NB4 (cell line): ENCODE data around the gene UBE2J2.

Experiments
- DNase-seq: peaks from one replicate; pipeline ENCODE4 v3.0.0; 2010; ENCODE audit warnings: low read depth
- H3K4me3 ChIP-seq: one replicate; pipeline ENCODE4 v1.5.1; 2011; ENCODE audit warnings: mild to moderate bottlenecking, low read depth, low read length, moderate library complexity
- MYC ChIP-seq: IDR thresholded peaks from 2 replicates; pipeline ENCODE4 v1.6.1; 2011; ENCODE audit warnings: low read depth, low read length
- POLR2A ChIP-seq: IDR thresholded peaks from 2 replicates; pipeline ENCODE4 v1.6.1; 2011; ENCODE audit warnings: mild to moderate bottlenecking; ENCODE audit not compliant: insufficient read length; ENCODE audit errors: extremely low read depth
- TF ChIP-seq, protein P1 (sequence below): IDR thresholded peaks from 2 replicates; pipeline ENCODE4 v1.6.1; 2011; ENCODE audit warnings: low read depth, low read length
- TF ChIP-seq, protein P2 (sequence below): IDR thresholded peaks from one replicate; pipeline ENCODE4 v1.5.1; 2012; ENCODE audit warnings: low read depth, low read length

UBE2J2 gene

GRCh38 chr1:1282998-1283397 lies 9.3 kb upstream of the UBE2J2 start:
- TF ChIP-seq, protein P1, sequence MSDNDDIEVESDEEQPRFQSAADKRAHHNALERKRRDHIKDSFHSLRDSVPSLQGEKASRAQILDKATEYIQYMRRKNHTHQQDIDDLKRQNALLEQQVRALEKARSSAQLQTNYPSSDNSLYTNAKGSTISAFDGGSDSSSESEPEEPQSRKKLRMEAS = no peak
- TF ChIP-seq MYC (no peak), POLR2A (no peak)
- TF ChIP-seq, protein P2, sequence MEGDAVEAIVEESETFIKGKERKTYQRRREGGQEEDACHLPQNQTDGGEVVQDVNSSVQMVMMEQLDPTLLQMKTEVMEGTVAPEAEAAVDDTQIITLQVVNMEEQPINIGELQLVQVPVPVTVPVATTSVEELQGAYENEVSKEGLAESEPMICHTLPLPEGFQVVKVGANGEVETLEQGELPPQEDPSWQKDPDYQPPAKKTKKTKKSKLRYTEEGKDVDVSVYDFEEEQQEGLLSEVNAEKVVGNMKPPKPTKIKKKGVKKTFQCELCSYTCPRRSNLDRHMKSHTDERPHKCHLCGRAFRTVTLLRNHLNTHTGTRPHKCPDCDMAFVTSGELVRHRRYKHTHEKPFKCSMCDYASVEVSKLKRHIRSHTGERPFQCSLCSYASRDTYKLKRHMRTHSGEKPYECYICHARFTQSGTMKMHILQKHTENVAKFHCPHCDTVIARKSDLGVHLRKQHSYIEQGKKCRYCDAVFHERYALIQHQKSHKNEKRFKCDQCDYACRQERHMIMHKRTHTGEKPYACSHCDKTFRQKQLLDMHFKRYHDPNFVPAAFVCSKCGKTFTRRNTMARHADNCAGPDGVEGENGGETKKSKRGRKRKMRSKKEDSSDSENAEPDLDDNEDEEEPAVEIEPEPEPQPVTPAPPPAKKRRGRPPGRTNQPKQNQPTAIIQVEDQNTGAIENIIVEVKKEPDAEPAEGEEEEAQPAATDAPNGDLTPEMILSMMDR = no peak
- no peak for DNase-seq
- H3K4me3 ChIP-seq = no peak overlapping the region

DNA sequence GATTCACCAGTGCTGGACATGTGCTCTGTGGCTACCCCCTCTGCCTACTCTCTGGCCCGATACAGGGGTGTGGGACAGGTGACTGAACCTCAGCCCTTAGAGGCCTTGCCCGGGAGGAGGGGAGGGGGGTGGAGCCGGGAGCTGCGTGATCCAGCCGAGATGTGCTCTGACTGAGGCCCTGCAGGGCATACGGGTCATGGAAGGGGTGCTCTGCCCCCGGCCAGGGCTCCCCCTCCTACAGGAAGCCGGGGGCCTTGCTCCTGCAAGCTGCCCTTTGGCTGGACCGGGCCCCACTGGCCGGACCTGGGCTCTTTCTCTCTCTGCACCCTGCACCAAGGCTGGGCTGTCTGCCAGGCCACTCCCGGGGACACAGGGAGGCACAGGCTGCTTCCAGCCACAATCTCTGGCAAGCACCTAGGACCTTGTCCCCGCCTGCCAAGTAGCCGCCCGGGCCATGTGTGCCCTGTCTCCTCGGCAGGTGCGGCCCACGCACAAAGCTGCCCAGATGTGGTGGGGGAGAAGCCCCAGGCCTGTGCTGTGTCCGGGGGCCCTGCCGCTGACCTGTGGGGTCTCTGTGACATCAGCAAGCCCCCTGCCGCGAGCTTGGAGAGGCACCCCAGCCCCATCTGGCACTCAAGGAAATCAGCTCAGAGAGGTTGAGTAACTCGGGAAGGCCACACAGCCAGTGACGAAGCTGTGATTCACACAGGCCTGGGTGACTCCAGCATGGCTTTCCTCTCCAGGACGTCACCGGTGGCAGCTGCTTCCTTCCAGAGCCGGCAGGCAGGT lies 8.1 kb upstream of the UBE2J2 start:
- no peak for DNase-seq
- no peak for TF ChIP-seq POLR2A
- H3K4me3 ChIP-seq = no peak overlapping the region

- no peak overlapping the region for H3K4me3 ChIP-seq
- TF ChIP-seq, protein P1 = no peak
- TF ChIP-seq POLR2A (no peak), MYC (no peak)
- TF ChIP-seq, protein P2 = no peak
- no peak for DNase-seq
Measured at GRCh38 chr1:1280782-1281481, 7.3 kb upstream of the UBE2J2 start.

GRCh38 chr1:1279028-1279427 lies 5.4 kb upstream of the UBE2J2 start:
- no peak for TF ChIP-seq POLR2A
- TF ChIP-seq, protein P2 = no peak
- TF ChIP-seq, protein P1 = no peak
- TF ChIP-seq MYC = no peak
- H3K4me3 ChIP-seq = no peak overlapping the region

DNA sequence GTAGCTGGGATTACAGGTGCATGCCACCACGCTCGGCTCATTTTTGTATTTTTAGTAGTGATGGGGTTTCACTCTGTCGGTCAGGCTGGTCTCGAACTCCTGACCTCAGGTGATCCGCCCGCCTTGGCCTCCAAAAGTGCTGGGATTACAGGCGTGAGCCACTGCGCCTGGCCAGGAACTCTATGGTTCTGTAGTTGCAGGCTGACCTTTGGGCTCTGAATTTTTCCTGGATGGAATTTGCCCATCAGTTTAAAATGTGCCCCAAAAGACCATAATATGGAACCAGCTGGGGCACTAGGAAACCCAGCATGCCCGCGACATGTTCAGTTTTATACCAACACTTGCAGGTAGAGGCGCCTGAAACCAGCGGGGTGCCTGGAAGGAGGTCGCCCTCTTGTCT lies 5.0 kb upstream of the UBE2J2 start:
- TF ChIP-seq, protein P1 = no peak
- TF ChIP-seq, protein P2 = no peak
- TF ChIP-seq MYC (no peak), POLR2A (no peak)
- H3K4me3 ChIP-seq = no peak overlapping the region
- no peak for DNase-seq

More at GRCh38 chr1:1279028-1279427, 5.4 kb upstream of the UBE2J2 start:
- no peak for DNase-seq

DNA sequence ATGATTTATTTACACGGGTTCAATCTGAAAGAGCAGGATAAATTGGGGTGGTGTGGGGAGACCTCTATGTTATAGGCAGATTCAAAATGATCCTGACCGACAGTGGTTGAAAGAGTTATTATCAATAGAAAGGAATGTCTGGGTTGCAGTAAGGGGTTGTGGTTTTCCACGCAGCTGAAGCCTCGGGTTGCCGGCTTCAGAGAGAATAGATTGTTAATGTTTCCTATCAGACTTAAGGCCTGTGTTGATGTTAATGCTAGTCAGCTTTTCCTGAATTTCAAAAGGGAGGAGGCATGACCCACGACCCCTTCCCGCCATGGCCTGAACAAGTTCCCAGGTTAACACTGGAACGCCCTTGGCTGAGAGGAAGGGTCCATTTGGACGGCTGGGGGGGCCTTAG lies 2.2 kb upstream of the UBE2J2 start:
- TF ChIP-seq POLR2A = no peak
- no peak for TF ChIP-seq MYC
- TF ChIP-seq, protein P2 = no peak
- TF ChIP-seq, protein P1 = no peak
- no peak overlapping the region for H3K4me3 ChIP-seq
- DNase-seq = no peak
